GM18517 (cell line): ENCODE measurements around the gene PRAMEF7.
"Not testable (repeated sequence)": the region's sequence is repeated elsewhere in the genome, so short reads cannot be mapped to it uniquely, and the experiment has no call there.

Source experiments
- ATAC-seq: cut with Tn5 transposase; IDR thresholded peaks from one replicate; pipeline ENCODE4 v1.9.1; 2021; ENCODE audit warnings: mild to moderate bottlenecking, moderate library complexity; ENCODE audit not compliant: unreplicated experiment

The PRAMEF7 gene

DNA sequence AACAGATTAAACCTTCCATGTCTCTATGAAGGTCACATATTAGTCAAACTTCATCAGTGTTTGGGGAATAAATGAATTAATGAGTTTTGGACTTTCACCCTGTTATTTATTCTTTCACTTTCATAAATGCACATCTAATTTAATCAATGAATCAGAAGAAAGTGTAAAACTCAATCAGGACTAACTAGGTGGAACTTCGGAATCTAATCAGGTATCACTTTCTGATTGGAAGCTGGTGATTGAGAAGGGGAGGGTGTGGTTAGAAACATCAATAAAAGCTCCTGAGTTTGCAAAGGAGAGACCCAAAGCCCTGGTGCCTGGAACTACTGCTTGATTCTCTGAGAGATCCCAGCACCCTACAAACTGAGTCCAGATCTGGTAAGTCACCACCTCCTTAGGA is at the start of gene PRAMEF7:
PRAMEF7 (plus strand) TSS at position 301 of the 400 bp plus-strand sequence. CDS start 1,083 bp downstream, outside the sequence.
- not testable (repeated sequence) for ATAC-seq

DNA sequence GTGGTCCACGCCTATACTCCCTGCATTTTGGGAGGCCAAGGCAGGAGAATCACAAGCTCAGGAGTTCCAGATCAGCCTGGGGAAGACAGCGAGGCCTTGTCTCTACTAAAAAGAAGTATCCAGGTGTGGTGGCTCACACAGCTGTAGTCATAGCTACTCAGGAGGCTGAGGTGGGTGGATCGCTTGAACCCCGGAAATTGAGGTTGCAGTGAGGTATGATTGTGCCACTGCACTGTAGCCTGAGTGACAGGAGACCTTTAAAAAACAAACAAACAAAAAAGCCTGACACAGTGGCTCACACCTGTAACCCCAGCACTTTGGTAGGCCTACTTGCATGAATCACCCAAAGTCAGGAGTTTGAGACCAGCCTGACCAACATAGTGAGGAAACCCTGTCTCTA is 38.0 kb upstream of the PRAMEF7 start:
- ATAC-seq: not testable (repeated sequence)

DNA sequence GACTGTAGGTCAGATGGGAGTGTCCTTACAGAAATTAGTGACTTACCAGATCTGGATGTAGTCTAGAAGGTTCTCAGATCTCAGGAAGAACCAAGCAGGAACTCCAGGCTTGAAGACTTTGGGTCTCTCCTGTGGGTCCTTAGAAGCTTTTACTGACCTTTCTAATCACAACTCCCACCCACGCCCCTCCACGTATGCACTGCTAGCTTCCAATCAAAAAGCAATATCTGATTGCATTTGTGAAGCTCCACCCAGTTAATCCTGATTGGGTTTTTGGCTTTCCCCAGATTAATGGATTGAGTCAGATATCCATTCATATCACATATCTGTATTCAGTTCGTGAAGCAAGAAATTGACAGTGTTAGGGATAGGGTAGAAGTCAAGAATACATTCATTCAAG is 30.3 kb upstream of the PRAMEF7 start, which contains the start of gene PRAMEF4:
PRAMEF4 (minus strand) TSS at position 101 of the 400 bp plus-strand sequence. CDS start 2,807 bp downstream, outside the sequence.
- not testable (repeated sequence) for ATAC-seq

DNA sequence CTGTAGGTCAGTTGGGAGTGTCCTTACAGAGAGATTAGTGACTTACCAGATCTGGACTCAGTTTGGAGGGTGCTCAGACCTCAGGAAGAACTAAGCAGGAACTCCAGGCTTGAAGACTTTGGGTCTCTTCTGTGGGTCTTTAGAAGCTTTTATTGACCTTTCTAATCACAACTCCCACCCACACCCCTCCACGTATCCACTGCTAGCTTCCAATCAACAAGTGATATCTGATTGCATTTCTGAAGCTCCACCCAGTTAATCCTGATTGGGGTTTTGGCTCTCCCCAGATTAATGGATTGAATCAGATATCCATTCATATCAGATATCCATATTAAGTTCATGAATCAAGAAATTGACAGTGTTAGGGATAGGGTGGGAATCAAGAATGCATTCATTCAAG is 18.2 kb upstream of the PRAMEF7 start, which contains the start of gene PRAMEF10:
PRAMEF10 (minus strand) TSS at position 101 of the 400 bp plus-strand sequence. CDS start 2,423 bp downstream, outside the sequence.
- ATAC-seq: not testable (repeated sequence)

- not testable (repeated sequence) for ATAC-seq
Observed at GRCh38 chr1:12899186-12899585, 17.2 kb upstream of the PRAMEF7 start.

GRCh38 chr1:12903793-12904572 is 12.4 kb upstream of the PRAMEF7 start:
- not testable (repeated sequence) for ATAC-seq

DNA sequence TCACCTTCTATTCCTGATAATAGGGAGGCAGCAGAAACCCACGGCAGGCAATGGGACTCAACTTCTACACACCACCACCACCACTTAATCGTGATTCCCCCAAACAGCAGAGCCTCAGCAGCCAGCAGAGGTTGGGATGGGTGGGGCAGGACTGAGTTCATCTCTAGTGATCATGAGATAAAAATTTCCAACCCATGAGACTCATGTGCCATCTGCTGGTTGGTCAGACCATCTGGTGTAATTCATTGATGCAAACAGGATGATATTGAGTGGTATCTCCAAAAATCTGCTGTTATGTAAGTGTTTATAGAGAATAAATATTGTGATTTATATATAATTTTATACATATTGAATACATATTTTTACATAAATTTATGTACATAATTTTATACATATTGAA is 5.3 kb downstream of the PRAMEF7 start:
- ATAC-seq: not testable (repeated sequence)

DNA sequence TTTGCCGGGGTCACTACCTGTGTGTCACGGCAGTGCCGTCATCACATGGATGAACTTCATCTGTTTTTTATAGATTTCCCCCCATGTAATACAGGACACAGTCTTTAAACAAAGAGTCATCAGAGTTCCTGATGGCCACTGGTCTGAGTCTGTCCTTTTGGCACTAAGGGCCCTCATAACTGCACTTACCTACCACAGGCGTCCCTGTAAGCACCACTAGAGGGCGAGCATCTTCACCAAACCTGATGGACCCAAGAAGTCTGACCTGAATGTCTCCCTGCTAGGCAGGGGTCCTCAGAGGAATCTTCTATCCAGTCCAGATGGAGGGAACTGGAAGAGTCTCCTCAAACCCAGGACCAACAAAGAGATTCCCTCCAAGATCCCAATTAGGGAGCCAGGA is 8.0 kb downstream of the PRAMEF7 start:
- ATAC-seq: not testable (repeated sequence)

GRCh38 chr1:12947480-12947879 is 31.1 kb downstream of the PRAMEF7 start, which contains the start of gene PRAMEF6:
Gene PRAMEF6, minus strand, starts transcription at chr1:12947580. Its CDS starts 5,062 bp downstream, at chr1:12942518.
- ATAC-seq: not testable (repeated sequence)
